Activated CD4-positive, alpha-beta T cell treated with anti-CD3 and anti-CD28 coated beads, Interleukin-2, amount 50 U/mL, for 16 hours (primary cell): ENCODE results near the gene CRYGB.
A peak's percentile ranks its signal among the peaks of the same experiment; 100 is the strongest.

Experiments
- DNase-seq: peaks from one replicate; pipeline ENCODE4 v3.0.0-alpha.2; 2020

The CRYGB gene

GRCh38 chr2:208146006-208146405, at the start of gene CRYGB:
Gene CRYGB (minus strand): TSS chr2:208146158. CDS start chr2:208146120, 38 bp downstream.
- DNase-seq: no peak

GRCh38 chr2:208195531-208195930, 49.6 kb upstream of the CRYGB start:
- DNase-seq: no peak

- DNase-seq: no peak
These were observed 46.8 kb upstream of the CRYGB start for GRCh38 chr2:208192611-208193236.

- no peak for DNase-seq
These were observed 44.0 kb upstream of the CRYGB start, which contains the start of gene C2orf80 for GRCh38 chr2:208189810-208190503. Gene C2orf80 (minus strand): TSS chr2:208190030. CDS start chr2:208186986, 3,044 bp downstream.

GRCh38 chr2:208189069-208189809, 43.3 kb upstream of the CRYGB start:
- no peak for DNase-seq

- no peak for DNase-seq
These were observed 40.9 kb upstream of the CRYGB start for GRCh38 chr2:208186893-208187292.

- DNase-seq: no peak
These were observed 40.5 kb upstream of the CRYGB start for GRCh38 chr2:208186465-208186864.

GRCh38 chr2:208183972-208184705, 38.2 kb upstream of the CRYGB start:
- DNase-seq: no peak

GRCh38 chr2:208183526-208183925, 37.6 kb upstream of the CRYGB start:
- DNase-seq: no peak

GRCh38 chr2:208182835-208183234, 36.9 kb upstream of the CRYGB start:
- DNase-seq: no peak

- no peak for DNase-seq
These were observed 33.2 kb upstream of the CRYGB start for GRCh38 chr2:208179028-208179609.

GRCh38 chr2:208175840-208176153, 29.8 kb upstream of the CRYGB start:
- DNase-seq: no peak

- peak; percentile 74 for DNase-seq
These were observed 29.3 kb upstream of the CRYGB start for GRCh38 chr2:208175069-208175839.

GRCh38 chr2:208174144-208174543, 28.2 kb upstream of the CRYGB start:
- DNase-seq: no peak

GRCh38 chr2:208172125-208172524, 26.2 kb upstream of the CRYGB start:
- no peak for DNase-seq

GRCh38 chr2:208164951-208165755, 19.2 kb upstream of the CRYGB start:
- no peak for DNase-seq

GRCh38 chr2:208163489-208163888, 17.5 kb upstream of the CRYGB start, which contains the start of gene CRYGA:
Gene CRYGA (minus strand): TSS chr2:208163589. CDS start chr2:208163556, 33 bp downstream.
- DNase-seq: no peak

GRCh38 chr2:208156439-208156838, 10.5 kb upstream of the CRYGB start:
- DNase-seq: no peak

GRCh38 chr2:208153156-208153555, 7.2 kb upstream of the CRYGB start:
- no peak for DNase-seq

- no peak for DNase-seq
These were observed 5.0 kb upstream of the CRYGB start for GRCh38 chr2:208150956-208151355.

GRCh38 chr2:208150094-208150493, 4.1 kb upstream of the CRYGB start:
- no peak for DNase-seq
